OCI-LY7 (cell line): Measurements from ENCODE around the gene TEAD2. TPM values are rescaled to one million over a fixed set of nuclear protein-coding genes. Genes with fewer than 3 reads are reported as not detected.

ENCODE experiments used
- BruUV-seq: library from RNA; stranded (reverse); fragments of 400-500 nt; replicated peaks from 2 replicates; lab custom pipeline; 2021; lab: Mats Ljungman, UMichigan
- CTCF ChIA-PET: fragments of 300-600 bp; sonication (Branson Sonifier 250); formaldehyde crosslinking; loops from one replicate; lab custom pipeline; 2022; ENCODE audit warnings: antibody characterized with exemption; ENCODE audit not compliant: unreplicated experiment; lab: Charles Lee
- POLR2A ChIA-PET: fragments of 300-600 bp; sonication (Branson Sonifier 250); formaldehyde crosslinking; loops from one replicate; lab custom pipeline; 2022; ENCODE audit warnings: antibody characterized with exemption; lab: Charles Lee
- DNase-seq: peaks from one replicate; pipeline ENCODE4 v3.0.0-alpha.2; 2015; ENCODE audit warnings: low spot score
- H2AFZ ChIP-seq: fragments of 200-600 bp; sonication (generic), shearing (Covaris generic); 2 replicates; pipeline ENCODE4 v1.6.1; 2014; ENCODE audit warnings: mild to moderate bottlenecking, antibody characterized with exemption, low read length, moderate library complexity
- H3K27ac ChIP-seq: fragments of 200-600 bp; sonication (generic); 2 replicates; pipeline ENCODE4 v1.5.1; 2014; ENCODE audit warnings: mixed run types, low read depth, mild to moderate bottlenecking, moderate library complexity, low read length, inconsistent platforms; ENCODE audit not compliant: poor library complexity, severe bottlenecking
- H3K36me3 ChIP-seq: fragments of 200-600 bp; sonication (generic); 2 replicates; pipeline ENCODE4 v1.6.1; 2014; ENCODE audit warnings: mild to moderate bottlenecking, antibody characterized with exemption, low read length, moderate library complexity, mixed read lengths; ENCODE audit not compliant: insufficient read depth
- H3K4me1 ChIP-seq: fragments of 200-600 bp; sonication (generic); 2 replicates; pipeline ENCODE4 v1.5.1; 2014; ENCODE audit warnings: mild to moderate bottlenecking, low read length; ENCODE audit not compliant: insufficient read depth, poor library complexity, severe bottlenecking
- H3K4me2 ChIP-seq: fragments of 200-600 bp; sonication (generic); 2 replicates; pipeline ENCODE4 v1.6.1; 2014; ENCODE audit warnings: mild to moderate bottlenecking, low read length
- H3K4me3 ChIP-seq: fragments of 200-600 bp; sonication (generic); 2 replicates; pipeline ENCODE4 v1.5.1; 2014; ENCODE audit warnings: mild to moderate bottlenecking, low read depth, low read length; ENCODE audit not compliant: poor library complexity, severe bottlenecking
- H3K79me2 ChIP-seq: fragments of 200-600 bp; sonication (generic); 2 replicates; pipeline ENCODE4 v1.6.1; 2016; ENCODE audit warnings: low read depth, mild to moderate bottlenecking, low read length, moderate library complexity, mixed read lengths; ENCODE audit not compliant: insufficient read depth
- H3K9me2 ChIP-seq: fragments of 200-600 bp; sonication (generic); 2 replicates; pipeline ENCODE4 v1.6.1; 2016; ENCODE audit warnings: mild to moderate bottlenecking, low read length, mixed read lengths; ENCODE audit not compliant: insufficient read depth
- H3K9me3 ChIP-seq: fragments of 200-600 bp; sonication (generic); 2 replicates; pipeline ENCODE4 v1.6.1; 2014; ENCODE audit warnings: mild to moderate bottlenecking, mixed run types, low read length, mixed read lengths
- H4K20me1 ChIP-seq: fragments of 200-600 bp; sonication (generic); 2 replicates; pipeline ENCODE4 v1.6.1; 2014; ENCODE audit warnings: mild to moderate bottlenecking, antibody characterized with exemption, low read length, moderate library complexity, mixed read lengths; ENCODE audit not compliant: insufficient read depth
- EZH2phosphoT487 ChIP-seq: fragments of 200-600 bp; sonication (generic); IDR thresholded peaks from 2 replicates; pipeline ENCODE4 v1.6.1; 2018; ENCODE audit warnings: low read depth, borderline replicate concordance, mild to moderate bottlenecking, mixed run types, antibody characterized with exemption, low read length, moderate library complexity, mixed read lengths
- intact Hi-C: fragments of 100-400 bp; cut with micrococcal nuclease; formaldehyde crosslinking; loops from one replicate; pipeline ENCODE4 v1.10.0; 2022; ENCODE audit not compliant: unreplicated experiment
- total RNA-seq, 2 experiments: library from RNA; depleted of rRNA in 1 of 2; stranded (reverse); fragments of >200 nt in 1 of 2; shearing (Covaris generic) in 1 of 2; gene quantifications; 2 replicates each; pipeline ENCODE4 v1.2.3, GENCODE V29; 2014 to 2022
- TF ChIP-seq, protein P1 (sequence below): fragments of 200-600 bp; sonication (generic); conservative IDR thresholded peaks from 2 replicates; pipeline ENCODE4 v1.5.1; 2014; ENCODE audit warnings: mild to moderate bottlenecking, antibody characterized with exemption, low read length, moderate library complexity, mixed read lengths

The TEAD2 gene
- total RNA-seq, 2 experiments from 2014 or later: 4.9 to 5.3 TPM

DNA sequence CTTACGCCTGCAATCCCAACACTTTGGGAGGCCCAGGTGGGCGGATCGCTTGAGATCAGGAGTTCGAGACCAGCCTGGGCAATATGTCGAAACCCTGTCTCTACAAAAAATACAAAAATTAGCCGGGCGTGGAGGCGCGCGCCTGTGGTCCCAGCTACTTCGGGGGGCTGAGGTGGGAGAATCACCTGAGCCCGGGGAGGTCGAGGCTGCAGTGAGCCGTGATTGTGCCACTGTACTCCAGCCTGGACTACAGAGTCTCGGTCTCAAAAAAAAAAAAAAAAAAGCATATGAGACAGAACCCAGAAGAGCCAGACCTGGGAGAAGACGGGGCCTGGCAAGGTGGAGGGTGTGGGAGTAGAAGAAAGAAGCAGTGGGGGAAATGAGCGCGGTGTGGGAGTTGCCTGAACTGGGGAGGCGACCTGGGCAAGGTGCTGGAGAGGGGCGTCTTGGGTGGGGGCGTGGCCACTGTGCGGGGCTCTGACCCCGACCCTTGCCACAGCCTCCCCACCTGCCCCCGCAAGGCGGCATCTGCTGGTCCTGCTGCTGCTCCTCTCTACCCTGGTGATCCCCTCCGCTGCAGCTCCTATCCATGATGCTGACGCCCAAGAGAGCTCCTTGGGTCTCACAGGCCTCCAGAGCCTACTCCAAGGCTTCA lies 2.0 kb upstream of the TEAD2 start:
- H2AFZ ChIP-seq: peak overlapping the region; percentile 43; the same call in 1 of the 2 replicates
- peak overlapping the region; percentile 52 for H3K4me3 ChIP-seq
- peaks cover 57% of the 10 kb centered on the region for H3K4me1 ChIP-seq
- no peaks in the 10 kb centered on the region for H3K9me2 ChIP-seq
- no peak overlapping the region for H3K27ac ChIP-seq
- no peak for DNase-seq
- ChIA-PET POLR2A (interaction anchor here (1.4 kb wide), 1 partner anchor 33 kb away, joined by 4 read pairs; no protein-coding TSS in a partner anchor), CTCF (no interaction called here)
- TF ChIP-seq, protein P1, sequence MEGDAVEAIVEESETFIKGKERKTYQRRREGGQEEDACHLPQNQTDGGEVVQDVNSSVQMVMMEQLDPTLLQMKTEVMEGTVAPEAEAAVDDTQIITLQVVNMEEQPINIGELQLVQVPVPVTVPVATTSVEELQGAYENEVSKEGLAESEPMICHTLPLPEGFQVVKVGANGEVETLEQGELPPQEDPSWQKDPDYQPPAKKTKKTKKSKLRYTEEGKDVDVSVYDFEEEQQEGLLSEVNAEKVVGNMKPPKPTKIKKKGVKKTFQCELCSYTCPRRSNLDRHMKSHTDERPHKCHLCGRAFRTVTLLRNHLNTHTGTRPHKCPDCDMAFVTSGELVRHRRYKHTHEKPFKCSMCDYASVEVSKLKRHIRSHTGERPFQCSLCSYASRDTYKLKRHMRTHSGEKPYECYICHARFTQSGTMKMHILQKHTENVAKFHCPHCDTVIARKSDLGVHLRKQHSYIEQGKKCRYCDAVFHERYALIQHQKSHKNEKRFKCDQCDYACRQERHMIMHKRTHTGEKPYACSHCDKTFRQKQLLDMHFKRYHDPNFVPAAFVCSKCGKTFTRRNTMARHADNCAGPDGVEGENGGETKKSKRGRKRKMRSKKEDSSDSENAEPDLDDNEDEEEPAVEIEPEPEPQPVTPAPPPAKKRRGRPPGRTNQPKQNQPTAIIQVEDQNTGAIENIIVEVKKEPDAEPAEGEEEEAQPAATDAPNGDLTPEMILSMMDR: no peak
- no peak for TF ChIP-seq EZH2phosphoT487
- no TSS peak for BruUV-seq
- peak overlapping the region; percentile 77 for H3K4me2 ChIP-seq
- intact Hi-C loops: no loop called here
- H3K79me2 ChIP-seq: no peaks in the 10 kb centered on the region
- no peaks in the 10 kb centered on the region; the same call in 1 of the 2 replicates for H3K36me3 ChIP-seq
- no peaks in the 10 kb centered on the region for H4K20me1 ChIP-seq
- peaks cover 6% of the 10 kb centered on the region; the same call in 1 of the 2 replicates for H3K9me3 ChIP-seq

DNA sequence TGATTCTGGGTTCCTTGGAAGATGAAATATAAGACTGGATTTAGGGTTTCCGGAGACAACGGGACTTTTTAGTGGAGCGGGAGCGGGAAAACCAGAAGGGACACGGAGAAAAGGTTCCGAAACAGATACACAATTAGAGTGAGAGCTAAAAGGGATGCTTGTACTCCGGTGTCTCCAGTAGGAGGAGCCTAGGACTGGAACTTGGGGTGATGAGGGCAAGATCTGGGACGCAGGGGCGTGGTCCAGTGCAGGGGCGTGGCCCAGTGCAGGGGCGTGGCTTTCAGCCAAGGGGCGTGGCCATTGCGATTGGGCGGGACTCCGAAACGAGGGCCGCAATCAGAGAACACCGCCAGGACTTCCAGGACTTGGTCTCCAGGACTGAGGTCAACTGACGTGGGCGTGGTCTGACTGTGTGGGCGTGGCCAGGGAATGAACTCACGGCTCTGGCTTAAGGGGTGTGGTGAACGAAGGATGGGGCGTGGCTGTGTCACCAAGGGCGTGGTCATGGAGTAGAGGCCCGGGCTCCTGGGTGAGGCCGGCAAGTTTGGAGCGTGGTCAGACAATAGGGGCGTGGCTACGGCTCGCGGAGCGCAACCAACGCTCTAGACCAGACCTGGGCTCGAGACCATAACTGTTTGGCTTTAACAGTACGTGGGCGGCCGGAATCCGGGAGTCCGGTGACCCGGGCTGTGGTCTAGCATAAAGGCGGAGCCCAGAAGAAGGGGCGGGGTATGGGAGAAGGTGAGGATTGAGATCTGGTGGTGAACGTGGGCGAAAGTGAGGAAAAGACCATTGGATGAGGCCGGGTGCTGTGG lies 1.3 kb upstream of the TEAD2 start, which contains the start of gene DKKL1:
DKKL1 (plus strand) TSS at position 610 of the 815 bp plus-strand sequence; CDS start at position 732, 122 bp downstream.
- Histone ChIP-seq H3K4me3 (peak within 1 kb of the TSS; percentile 55), H3K9me3 (no peaks in the 10 kb centered on the region), H3K4me2 (peak within 1 kb of the TSS; percentile 77), H3K27ac (peak within 1 kb of the TSS; percentile 8), H3K79me2 (no peaks in the 10 kb centered on the region), H2AFZ (peak within 1 kb of the TSS; percentile 88; the same call in 1 of the 2 replicates), H3K36me3 (no peaks in the 10 kb centered on the region), H4K20me1 (no peaks in the 10 kb centered on the region), H3K4me1 (peaks cover 57% of the 10 kb centered on the region), H3K9me2 (no peaks in the 10 kb centered on the region)
- ChIA-PET POLR2A (interaction anchor here (1.4 kb wide), 1 partner anchor 32 kb away, joined by 4 read pairs; no protein-coding TSS in a partner anchor), CTCF (no interaction called here)
- peak; percentile 99 for DNase-seq
- no peak for TF ChIP-seq EZH2phosphoT487
- TF ChIP-seq, protein P1: 0 out of 2 replicates have a peak, but pooled peaks have one; percentile 41
- intact Hi-C loops: no loop called here
- BruUV-seq: no TSS peak
